Activated naive CD8-positive, alpha-beta T cell treated with anti-CD3 and anti-CD28 coated beads for 36 hours (primary cell): Measurements from ENCODE around the gene AMN. TPM values are rescaled to one million over a fixed set of nuclear protein-coding genes. Genes with fewer than 3 reads are reported as not detected.
"Not testable (repeated sequence)": the region's sequence is repeated elsewhere in the genome, so short reads cannot be mapped to it uniquely, and the experiment has no call there.

ENCODE experiments used
- DNase-seq: peaks from one replicate; pipeline ENCODE4 v3.0.0; 2021
- H3K27ac Mint-ChIP-seq: one replicate; pipeline ENCODE4 v1.8.0; 2022; ENCODE audit warnings: mild to moderate bottlenecking, moderate library complexity, mixed read lengths
- H3K27me3 Mint-ChIP-seq: one replicate; pipeline ENCODE4 v1.8.0; 2022; ENCODE audit warnings: mild to moderate bottlenecking, mixed read lengths
- H3K36me3 Mint-ChIP-seq: one replicate; pipeline ENCODE4 v1.8.0; 2021; ENCODE audit warnings: mild to moderate bottlenecking, mixed read lengths
- H3K4me1 Mint-ChIP-seq: one replicate; pipeline ENCODE4 v1.8.0; 2021; ENCODE audit warnings: mixed read lengths
- H3K4me3 Mint-ChIP-seq: one replicate; pipeline ENCODE4 v1.8.0; 2022; ENCODE audit warnings: mild to moderate bottlenecking, moderate library complexity, mixed read lengths
- H3K9me3 Mint-ChIP-seq: one replicate; pipeline ENCODE4 v1.8.0; 2022; ENCODE audit warnings: mixed read lengths
- total RNA-seq, 2 experiments: library from RNA; stranded (reverse); gene quantifications; one replicate each; pipeline ENCODE4 v1.2.3, GENCODE V29; 2021

The AMN gene
- total RNA-seq, 2 experiments from 2014 or later: 0.72 to 2.0 TPM

GRCh38 chr14:102891556-102891955 is 30.9 kb upstream of the AMN start:
- no peaks in the 10 kb centered on the region for H3K27me3 Mint-ChIP-seq
- H3K4me1 Mint-ChIP-seq: no peaks in the 10 kb centered on the region
- H3K27ac Mint-ChIP-seq: no peak overlapping the region
- H3K9me3 Mint-ChIP-seq: no peaks in the 10 kb centered on the region
- DNase-seq: no peak
- H3K36me3 Mint-ChIP-seq: peaks cover 18% of the 10 kb centered on the region
- H3K4me3 Mint-ChIP-seq: no peak overlapping the region

- H3K27ac Mint-ChIP-seq: no peak overlapping the region
- no peak for DNase-seq
- peaks cover 16% of the 10 kb centered on the region for H3K36me3 Mint-ChIP-seq
- H3K9me3 Mint-ChIP-seq: no peaks in the 10 kb centered on the region
- no peaks in the 10 kb centered on the region for H3K27me3 Mint-ChIP-seq
- H3K4me3 Mint-ChIP-seq: no peak overlapping the region
- H3K4me1 Mint-ChIP-seq: no peaks in the 10 kb centered on the region
Measured at GRCh38 chr14:102892651-102893050, 29.8 kb upstream of the AMN start.

- Mint-ChIP-seq H3K27ac (no peak overlapping the region), H3K4me1 (no peaks in the 10 kb centered on the region), H3K36me3 (peaks cover 16% of the 10 kb centered on the region), H3K27me3 (no peaks in the 10 kb centered on the region), H3K4me3 (no peak overlapping the region), H3K9me3 (no peaks in the 10 kb centered on the region)
- DNase-seq: no peak
Measured at GRCh38 chr14:102893452-102893851, 29.0 kb upstream of the AMN start.

GRCh38 chr14:102896735-102897134 is 25.7 kb upstream of the AMN start:
- H3K27me3 Mint-ChIP-seq, H3K4me3 Mint-ChIP-seq, DNase-seq, H3K27ac Mint-ChIP-seq, H3K9me3 Mint-ChIP-seq: not testable (repeated sequence)
- H3K36me3 Mint-ChIP-seq: peaks cover 18% of the 10 kb centered on the region
- H3K4me1 Mint-ChIP-seq: peaks cover 19% of the 10 kb centered on the region

- Mint-ChIP-seq H3K27me3 (no peaks in the 10 kb centered on the region), H3K27ac (no peak overlapping the region), H3K4me1 (peaks cover 19% of the 10 kb centered on the region), H3K4me3 (no peak overlapping the region), H3K36me3 (peaks cover 18% of the 10 kb centered on the region), H3K9me3 (no peaks in the 10 kb centered on the region)
- no peak for DNase-seq
Measured at GRCh38 chr14:102897299-102898027, 25.0 kb upstream of the AMN start.

GRCh38 chr14:102898298-102898697 is 24.2 kb upstream of the AMN start:
- Mint-ChIP-seq H3K4me1 (peaks cover 19% of the 10 kb centered on the region), H3K36me3 (peaks cover 15% of the 10 kb centered on the region), H3K4me3 (no peak overlapping the region), H3K27me3 (no peaks in the 10 kb centered on the region), H3K9me3 (no peaks in the 10 kb centered on the region), H3K27ac (no peak overlapping the region)
- no peak for DNase-seq

- no peaks in the 10 kb centered on the region for H3K27me3 Mint-ChIP-seq
- H3K36me3 Mint-ChIP-seq: peaks cover 11% of the 10 kb centered on the region
- H3K27ac Mint-ChIP-seq: peak overlapping the region; percentile 12
- H3K9me3 Mint-ChIP-seq: no peaks in the 10 kb centered on the region
- no peak overlapping the region for H3K4me3 Mint-ChIP-seq
- H3K4me1 Mint-ChIP-seq: peaks cover 19% of the 10 kb centered on the region
- DNase-seq: no peak
Measured at GRCh38 chr14:102898776-102899515, 23.5 kb upstream of the AMN start.

- Mint-ChIP-seq H3K27ac (no peak overlapping the region), H3K27me3 (no peaks in the 10 kb centered on the region), H3K36me3 (peaks cover 11% of the 10 kb centered on the region), H3K9me3 (no peaks in the 10 kb centered on the region), H3K4me1 (peaks cover 19% of the 10 kb centered on the region), H3K4me3 (no peak overlapping the region)
- no peak for DNase-seq
Measured at GRCh38 chr14:102899516-102899900, 23.0 kb upstream of the AMN start.

- no peak for DNase-seq
- no peak overlapping the region for H3K4me3 Mint-ChIP-seq
- H3K27me3 Mint-ChIP-seq: no peaks in the 10 kb centered on the region
- H3K9me3 Mint-ChIP-seq: no peaks in the 10 kb centered on the region
- H3K36me3 Mint-ChIP-seq: peaks cover 10% of the 10 kb centered on the region
- H3K27ac Mint-ChIP-seq: peak overlapping the region; percentile 57
- H3K4me1 Mint-ChIP-seq: peaks cover 19% of the 10 kb centered on the region
Measured at GRCh38 chr14:102900631-102901571, 21.6 kb upstream of the AMN start.

GRCh38 chr14:102901633-102902032 is 20.8 kb upstream of the AMN start:
- no peak for DNase-seq
- no peaks in the 10 kb centered on the region for H3K9me3 Mint-ChIP-seq
- H3K4me3 Mint-ChIP-seq: no peak overlapping the region
- no peaks in the 10 kb centered on the region for H3K27me3 Mint-ChIP-seq
- H3K36me3 Mint-ChIP-seq: peaks cover 7% of the 10 kb centered on the region
- H3K27ac Mint-ChIP-seq: peak overlapping the region; percentile 57
- H3K4me1 Mint-ChIP-seq: peaks cover 19% of the 10 kb centered on the region

GRCh38 chr14:102902086-102902485 is 20.4 kb upstream of the AMN start:
- no peaks in the 10 kb centered on the region for H3K9me3 Mint-ChIP-seq
- peak overlapping the region; percentile 3 for H3K27ac Mint-ChIP-seq
- H3K36me3 Mint-ChIP-seq: peaks cover 7% of the 10 kb centered on the region
- H3K27me3 Mint-ChIP-seq: no peaks in the 10 kb centered on the region
- H3K4me1 Mint-ChIP-seq: peaks cover 19% of the 10 kb centered on the region
- H3K4me3 Mint-ChIP-seq: no peak overlapping the region
- no peak for DNase-seq

- no peak overlapping the region for H3K4me3 Mint-ChIP-seq
- DNase-seq: no peak
- no peaks in the 10 kb centered on the region for H3K9me3 Mint-ChIP-seq
- no peaks in the 10 kb centered on the region for H3K27me3 Mint-ChIP-seq
- peaks cover 8% of the 10 kb centered on the region for H3K36me3 Mint-ChIP-seq
- peak overlapping the region; percentile 3 for H3K27ac Mint-ChIP-seq
- peaks cover 19% of the 10 kb centered on the region for H3K4me1 Mint-ChIP-seq
Measured at GRCh38 chr14:102902523-102903247, 19.8 kb upstream of the AMN start.

GRCh38 chr14:102903248-102903888 is 19.1 kb upstream of the AMN start:
- Mint-ChIP-seq H3K4me3 (no peak overlapping the region), H3K9me3 (no peaks in the 10 kb centered on the region), H3K4me1 (peaks cover 19% of the 10 kb centered on the region), H3K27ac (peak overlapping the region; percentile 25), H3K27me3 (no peaks in the 10 kb centered on the region), H3K36me3 (peaks cover 7% of the 10 kb centered on the region)
- no peak for DNase-seq

GRCh38 chr14:102903889-102904512 is 18.5 kb upstream of the AMN start:
- Mint-ChIP-seq H3K27me3 (no peaks in the 10 kb centered on the region), H3K4me1 (peaks cover 17% of the 10 kb centered on the region), H3K4me3 (no peak overlapping the region), H3K36me3 (peaks cover 7% of the 10 kb centered on the region), H3K27ac (no peak overlapping the region), H3K9me3 (no peaks in the 10 kb centered on the region)
- no peak for DNase-seq
